ENCODE measurements around the gene C15orf39.

Gene C15orf39

DNA sequence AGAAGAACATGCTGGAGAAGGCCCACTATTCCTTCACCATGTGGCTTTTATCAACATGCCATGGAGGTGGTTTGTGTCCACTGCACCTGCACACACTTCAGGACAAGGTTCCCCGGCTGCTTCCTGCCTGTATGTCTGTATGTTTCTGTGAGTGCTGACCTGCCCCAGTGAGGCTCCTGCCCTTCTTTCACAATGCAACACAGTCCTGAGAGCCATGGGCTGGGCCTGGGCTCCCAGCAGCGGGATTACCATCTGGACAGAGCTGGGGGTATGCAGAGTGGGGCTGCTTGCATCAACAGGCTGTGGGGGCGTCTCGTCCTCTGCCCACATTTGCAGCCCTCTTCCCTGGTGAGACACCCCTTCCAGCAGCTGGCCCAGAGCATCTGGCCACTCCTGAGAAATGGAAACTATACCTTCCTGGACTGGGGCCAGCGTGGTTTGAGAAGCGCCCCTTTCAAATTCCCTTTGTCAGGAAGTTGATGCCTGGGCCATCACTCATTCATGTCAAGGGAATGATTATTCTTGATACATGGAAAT is 29.3 kb upstream of the C15orf39 start:
- DNase-seq: no peak

DNA sequence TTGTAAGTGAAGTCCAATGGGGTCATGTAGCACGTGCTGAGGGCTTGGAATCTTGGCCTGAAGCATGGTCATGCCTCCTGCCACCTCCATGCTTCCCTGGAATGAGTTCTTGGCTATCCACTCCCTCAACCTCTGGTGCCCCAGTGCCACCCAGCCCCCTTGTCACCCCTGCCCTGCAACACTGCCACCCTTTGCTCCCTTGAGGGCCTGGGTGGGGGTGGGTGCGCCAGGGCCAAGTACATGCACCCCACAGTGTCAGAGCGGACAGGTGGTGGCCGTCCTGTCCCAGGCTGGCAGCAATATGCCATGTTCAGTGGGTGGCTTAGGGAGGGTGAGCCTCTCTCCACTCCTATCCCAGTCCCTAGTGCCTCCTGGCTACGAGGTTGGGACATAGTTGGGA is 27.6 kb upstream of the C15orf39 start:
- DNase-seq: no peak

DNA sequence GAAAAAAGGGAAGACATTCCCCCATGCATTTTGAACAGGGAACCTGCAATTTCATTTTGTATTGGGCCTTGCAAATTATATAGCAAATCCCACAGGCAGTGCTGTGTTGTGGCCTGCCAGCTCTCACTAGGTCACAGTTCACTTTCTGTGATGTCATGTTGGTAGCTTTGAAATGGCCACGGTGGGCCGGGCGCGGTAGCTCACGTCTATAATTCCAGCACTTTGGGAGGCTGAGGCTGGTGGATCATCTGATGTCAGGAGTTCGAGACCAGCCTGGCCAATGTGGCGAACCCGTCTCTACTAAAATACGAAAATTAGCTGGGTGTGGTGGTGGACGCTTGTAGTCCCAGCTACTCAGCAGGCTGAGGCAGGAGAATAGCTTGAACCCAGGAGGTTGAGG is 27.0 kb upstream of the C15orf39 start:
- no peak for DNase-seq

DNA sequence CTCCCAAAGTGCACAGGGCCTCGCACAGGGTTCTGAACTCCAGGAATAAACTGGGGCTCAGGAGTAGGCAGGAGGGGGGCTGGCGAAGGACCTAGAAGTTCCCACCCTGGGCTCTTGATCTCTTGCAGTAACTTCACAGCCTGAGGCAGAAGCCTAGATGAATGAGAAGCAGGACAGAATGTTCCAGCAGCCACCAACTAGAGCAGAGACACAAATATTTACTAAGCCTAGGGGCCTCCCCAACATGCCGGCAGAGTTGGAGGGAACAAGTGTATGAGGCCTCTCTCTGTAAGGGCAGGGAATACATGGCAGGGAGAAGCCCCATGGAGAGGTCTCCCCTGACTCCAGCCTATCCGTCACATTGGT is 25.3 kb upstream of the C15orf39 start:
- no peak for DNase-seq

DNA sequence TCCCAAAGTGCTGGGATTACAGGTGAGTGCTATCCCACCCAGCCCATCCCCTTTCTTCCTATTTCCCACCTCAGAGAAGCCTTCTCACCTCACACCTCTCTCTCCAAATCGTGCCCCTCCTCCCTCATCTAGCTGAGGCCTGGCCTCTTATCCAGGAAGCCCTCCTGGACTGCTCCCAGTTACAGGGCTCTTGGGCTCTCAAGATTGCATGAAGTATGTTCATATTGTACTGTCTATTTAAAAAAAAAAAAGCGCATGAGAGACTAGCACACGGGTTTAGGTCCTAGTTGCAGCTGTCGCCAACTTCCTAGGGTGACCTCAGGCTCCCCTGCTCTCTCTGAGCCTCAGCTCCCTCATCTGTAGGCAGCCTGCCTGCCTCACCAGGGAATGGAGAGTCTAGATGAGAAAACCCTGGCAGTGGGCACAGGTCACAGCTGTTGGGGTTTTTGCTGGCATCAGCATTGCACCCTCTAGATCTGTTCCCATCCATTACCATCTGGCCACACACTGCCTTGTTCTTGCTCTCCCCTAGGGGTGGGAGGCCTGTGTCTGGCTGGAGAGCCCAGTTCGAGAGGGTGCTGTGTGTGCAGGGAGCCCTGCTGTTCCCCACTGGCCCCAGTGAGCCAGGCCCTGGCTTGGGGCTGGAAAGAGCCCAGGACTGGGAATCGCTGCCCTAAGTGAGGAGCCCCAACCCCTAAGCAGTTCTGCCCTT is 24.2 kb upstream of the C15orf39 start:
- DNase-seq: no peak

DNA sequence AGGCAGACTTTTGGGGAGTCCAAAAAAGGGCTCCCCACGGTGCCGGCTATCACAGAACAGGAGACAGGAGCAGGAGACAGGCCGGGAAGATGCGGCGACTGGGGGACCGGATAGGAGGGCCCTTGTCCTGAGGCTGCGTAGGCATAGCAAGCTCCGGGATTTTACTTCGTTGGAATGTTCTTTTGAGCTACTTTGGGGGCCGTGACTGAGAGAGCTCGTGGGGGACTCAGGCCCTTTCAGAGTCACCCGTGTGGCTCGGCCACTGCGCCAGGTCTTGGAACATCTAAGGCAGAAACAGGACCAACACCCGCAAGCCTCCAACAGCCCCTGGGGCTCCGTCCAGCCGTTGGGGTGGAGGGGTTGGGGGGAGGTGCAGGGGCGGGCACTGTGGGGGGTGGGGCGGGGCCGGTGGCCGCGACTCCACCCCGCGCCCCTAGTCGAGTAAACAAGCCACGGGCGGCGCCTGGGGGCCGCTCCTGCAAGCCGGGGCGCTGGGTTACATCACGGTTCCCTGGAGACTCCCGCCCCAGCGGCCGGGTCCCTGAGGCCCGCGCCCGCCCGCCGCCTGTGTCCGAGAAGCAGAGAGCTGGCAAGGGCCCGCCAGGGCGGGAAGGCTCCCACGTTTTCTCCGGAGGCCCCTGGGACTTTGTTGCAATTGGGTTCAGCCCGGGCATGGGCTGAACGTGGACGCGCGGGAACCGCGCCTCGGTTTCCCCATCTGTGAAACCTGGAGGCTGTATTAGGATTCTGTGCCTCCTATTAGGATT is 23.3 kb upstream of the C15orf39 start:
- peak in 4 of 14 donors; percentile 12 to 60 (median 30) for DNase-seq

DNA sequence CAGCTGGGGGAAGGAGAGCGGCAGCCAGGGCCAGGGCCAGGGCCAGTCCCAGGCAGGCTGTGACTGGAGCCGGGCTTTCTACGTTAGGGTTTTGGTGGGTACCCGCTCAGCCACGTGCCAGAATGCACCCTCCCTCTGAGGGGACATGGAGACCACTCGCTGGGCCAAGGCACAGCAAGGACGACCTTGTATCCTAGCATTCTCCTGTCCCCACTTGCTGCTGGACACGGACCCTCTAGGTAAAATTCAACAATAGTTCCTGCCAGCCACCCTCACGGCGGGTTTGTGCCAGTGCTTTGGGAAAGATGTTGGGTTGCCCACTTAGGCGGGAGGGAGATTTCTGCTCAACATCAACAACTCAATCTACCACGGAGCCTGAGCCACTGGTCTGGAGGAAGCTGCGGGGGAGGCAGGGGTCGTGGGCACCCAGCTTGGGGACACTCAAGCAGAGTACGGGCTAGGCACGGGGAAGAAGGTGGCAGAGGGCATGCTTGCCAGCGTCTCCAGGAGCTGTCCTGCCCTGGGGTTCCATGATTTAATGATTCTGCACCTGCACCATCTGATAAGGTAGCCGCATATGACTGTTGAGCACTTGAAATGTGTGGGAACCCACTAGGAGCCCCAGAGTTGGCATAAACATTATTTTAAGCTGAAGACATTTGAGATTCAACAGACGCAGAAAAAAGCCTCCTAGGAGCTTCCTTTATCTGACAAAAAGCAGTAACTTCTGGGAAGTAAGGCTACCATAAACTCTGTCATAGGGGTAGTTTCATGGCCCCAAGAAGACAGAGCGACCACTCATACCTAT is 22.5 kb upstream of the C15orf39 start:
- DNase-seq: no peak

DNA sequence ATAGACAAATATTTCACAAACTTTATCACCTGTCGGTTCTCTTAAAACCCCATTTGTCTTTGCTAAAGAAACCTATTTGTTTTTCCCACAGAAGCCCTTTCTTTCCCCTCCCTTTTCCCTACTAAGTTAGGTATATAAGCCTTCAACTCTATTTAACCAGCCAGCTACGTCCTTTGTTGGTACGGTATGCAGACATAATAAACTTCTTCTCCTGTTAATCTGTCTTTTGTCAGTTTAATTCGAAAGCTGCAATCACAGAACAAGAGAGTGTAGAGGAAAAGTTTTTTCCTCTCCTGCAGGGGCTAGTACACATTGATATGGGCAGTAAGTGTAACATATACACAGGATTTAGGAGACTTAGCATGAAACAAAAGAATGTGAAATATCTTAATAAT is 21.9 kb upstream of the C15orf39 start:
- DNase-seq: no peak

DNA sequence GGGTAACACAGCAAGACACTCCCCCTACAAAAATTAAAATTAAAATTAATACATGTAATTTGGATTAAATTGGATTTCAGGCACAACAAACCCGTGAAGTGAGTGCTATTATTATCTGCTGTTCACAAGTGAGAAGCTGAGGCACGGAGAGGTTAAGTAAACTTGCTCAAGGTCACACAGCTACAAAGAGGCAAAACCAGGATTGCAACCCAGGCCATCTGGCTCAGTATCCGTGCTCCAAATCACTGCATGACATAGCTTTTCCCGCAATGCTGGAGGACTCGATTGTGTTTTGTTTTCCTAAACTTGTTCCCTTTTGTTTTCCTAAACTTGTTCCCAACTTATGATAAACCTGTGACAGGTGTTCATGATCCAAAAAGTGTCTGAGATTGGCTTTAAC is 19.9 kb upstream of the C15orf39 start:
- no peak for DNase-seq

DNA sequence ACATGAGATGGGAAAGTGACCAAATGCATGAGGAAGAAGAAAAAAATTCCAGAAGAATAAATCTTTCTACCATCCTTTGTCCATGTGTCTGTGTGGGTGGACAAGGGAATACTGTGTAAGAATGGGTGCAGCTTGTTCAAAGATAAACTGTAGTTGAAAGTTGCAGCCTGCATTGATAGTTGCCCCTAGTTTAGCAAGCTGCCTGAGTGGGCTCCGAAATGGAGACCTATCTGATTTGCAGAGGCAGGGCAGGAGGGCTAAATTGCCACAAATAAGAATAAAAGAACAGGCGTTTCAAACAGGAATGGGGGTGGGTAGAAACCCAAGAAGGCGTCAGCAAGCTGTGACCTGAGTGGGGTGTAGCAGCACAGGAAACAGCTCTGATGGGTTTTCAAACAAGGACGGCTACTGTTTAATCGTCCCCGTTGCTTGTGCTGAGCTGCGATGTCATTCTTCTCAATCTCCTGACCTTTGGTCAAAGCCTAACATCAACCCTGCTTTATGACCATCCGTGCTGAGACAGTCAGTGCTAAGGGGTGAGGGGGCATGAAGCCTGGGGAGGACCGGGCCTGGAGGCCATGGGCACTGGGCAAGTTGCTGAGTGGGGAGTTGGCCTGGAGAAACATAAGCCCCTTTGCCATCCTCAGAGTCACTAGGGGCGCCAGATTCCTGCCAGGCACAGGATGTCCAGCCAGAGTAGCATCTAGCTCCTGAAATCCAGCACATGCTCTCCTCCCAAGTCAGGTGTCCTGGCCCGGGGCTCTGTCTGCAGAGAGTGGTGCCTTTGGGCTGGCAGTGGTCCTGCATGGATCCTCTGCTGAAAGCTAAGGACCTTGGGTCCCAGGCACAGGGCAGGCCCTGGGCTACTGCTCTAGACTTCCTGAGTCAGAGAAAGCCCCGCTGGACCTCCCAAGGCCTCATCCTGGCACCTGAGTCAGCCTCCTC is 19.2 kb upstream of the C15orf39 start:
- peak in 3 of 14 donors; percentile 10 to 17 (median 10) for DNase-seq

DNA sequence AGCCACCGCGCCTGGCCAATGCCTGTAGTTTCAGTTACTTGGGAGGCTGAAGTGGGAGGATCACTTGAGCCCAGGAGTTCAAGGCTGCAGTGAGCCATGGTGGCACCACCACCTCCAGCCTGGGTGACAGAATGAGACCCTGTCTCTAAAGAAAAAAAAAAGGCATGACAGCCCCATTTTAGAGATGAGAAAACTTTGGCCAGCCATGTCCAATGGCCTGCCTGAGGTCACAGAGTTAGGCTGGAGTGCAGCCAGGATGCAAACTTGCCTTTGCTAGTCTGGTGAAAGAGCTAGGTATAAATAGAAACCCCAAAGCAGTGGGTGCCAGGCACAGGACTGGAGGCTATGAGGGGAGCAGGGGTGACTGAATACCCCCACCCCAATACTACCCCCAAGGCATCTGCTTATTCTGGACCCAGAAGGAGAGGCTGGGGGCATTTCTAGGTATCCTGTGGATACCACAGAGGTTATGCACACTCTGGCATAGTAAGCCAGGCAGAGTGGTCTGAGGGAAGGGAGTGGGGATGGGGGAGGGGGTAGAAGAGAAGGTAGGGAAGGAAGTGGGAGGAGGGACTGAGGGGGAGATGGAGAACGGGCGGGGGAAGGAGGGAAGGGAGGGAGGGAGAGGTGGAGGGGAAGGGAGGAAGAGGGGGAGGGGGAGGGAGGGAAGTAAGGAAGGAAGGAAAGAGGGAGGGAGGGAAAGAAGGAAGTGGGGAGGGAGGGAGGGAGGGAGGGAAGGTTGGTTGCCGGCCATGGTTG is 16.2 kb upstream of the C15orf39 start:
- DNase-seq: no peak

DNA sequence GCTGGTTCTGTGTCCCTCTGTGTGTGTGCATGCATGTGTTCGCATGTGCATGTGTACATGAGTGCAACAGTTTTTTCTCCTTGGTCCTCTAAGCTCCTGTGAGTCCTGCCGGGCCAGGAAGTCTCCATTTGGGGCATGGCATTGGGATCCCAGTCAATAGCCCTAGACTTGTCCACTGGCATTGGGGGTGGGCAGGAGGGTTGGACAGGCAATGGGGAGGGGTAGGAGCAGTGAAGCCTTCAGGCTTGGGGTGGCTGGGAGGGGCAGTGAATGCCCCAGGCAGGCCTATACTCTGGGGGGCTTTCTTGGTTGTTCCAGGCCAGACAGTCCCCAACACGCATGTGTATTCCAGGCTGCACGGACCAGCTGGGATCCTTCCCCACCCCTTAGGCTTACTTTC is 15.6 kb upstream of the C15orf39 start:
- no peak for DNase-seq

DNA sequence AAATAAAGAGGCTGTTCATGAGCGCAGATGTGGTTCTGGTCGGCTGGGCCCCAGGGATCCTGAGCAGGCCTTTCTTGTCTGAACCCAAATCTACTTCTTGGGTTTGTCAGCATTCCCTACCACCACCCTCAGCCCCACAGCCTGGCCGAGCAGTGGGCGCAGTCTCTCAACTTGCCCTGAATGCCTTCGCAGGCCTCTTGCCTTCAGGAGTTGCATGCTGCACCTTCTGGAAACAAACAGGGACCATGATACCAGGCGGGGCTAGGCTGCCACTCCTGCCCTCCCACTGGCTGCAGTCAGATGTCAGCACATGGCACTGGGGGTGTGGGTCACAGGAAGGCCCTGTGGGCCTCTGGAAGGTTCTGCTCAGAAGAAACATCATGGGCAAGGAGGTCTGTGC is 13.2 kb upstream of the C15orf39 start:
- DNase-seq: no peak

DNA sequence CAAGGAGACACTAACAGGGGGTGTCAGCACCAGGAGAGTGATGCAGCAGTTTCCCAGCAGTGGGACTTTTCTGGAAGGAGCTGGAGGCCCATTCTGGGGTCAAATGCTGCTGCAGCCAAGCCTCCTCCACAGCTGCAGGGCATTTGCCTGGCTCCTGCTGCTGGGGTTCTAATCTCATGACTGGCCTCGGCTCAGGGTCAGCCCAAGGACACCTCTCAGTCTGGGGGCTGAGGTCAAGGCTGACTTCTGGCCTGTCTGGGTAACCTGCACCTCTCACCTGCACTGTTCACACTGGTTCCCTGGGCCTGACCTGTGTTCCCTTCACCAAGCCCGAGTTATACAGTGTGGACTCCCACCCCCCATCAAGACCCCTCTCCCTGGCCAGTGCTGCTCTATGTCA is 10.4 kb upstream of the C15orf39 start:
- no peak for DNase-seq

DNA sequence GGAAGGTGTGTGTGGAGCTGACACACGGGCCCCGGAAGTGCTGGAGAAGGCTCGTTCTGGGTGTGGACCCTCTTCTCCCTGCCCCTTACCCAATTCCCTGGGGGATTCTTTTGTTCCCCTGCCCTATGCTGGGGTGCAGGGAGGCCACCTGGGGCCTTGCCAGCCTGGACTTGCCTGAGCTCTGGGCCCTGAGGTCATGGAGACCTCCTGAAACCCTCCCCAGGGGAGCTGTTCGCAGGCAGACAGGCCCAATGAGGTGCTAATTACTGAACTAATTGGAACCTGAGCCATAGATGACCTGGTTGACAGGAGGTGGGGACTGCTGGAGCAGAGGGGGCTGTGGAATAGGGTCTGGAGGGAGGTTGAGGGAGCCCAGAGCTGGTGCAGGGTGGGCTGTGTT is 9.4 kb upstream of the C15orf39 start:
- no peak for DNase-seq

DNA sequence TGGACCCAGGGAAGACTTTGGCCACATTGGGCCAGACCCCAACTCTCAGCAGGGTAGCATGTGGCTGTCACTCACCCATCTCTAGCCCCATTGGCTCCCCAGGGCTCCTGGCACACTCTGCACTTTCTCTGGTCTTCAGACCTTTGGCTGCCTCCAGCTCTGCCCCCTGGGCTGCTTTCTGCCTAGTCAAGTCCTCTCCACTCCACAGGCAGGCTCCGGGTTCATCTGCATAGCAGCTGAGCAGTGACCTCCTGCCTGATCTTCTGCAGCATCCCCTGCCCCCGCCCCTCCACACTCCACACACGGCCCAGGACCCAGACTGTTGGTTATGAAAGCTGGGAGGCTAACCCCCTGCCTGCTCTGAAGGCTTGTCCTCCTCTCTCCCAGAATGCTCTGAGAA is 8.4 kb upstream of the C15orf39 start:
- DNase-seq: no peak

DNA sequence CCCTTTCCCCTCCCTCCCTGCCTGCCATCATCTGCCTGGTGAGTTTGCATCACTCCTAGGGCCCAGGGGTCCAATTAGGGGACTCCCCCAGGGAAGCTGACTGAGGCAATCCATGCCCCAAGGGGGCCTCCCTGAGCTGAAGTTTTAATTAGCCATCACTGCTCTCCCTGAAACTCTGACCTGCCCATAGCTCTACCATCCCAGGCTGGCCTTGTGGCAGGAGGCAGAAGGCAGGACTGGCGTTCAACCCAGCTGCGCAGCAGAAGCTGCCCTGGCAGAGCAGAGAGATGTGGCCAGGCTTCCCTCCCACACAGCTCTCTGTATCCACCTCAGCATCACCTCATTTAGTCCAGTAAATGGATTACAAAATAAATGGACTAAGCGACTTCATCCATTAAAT is 7.7 kb upstream of the C15orf39 start:
- no peak for DNase-seq

DNA sequence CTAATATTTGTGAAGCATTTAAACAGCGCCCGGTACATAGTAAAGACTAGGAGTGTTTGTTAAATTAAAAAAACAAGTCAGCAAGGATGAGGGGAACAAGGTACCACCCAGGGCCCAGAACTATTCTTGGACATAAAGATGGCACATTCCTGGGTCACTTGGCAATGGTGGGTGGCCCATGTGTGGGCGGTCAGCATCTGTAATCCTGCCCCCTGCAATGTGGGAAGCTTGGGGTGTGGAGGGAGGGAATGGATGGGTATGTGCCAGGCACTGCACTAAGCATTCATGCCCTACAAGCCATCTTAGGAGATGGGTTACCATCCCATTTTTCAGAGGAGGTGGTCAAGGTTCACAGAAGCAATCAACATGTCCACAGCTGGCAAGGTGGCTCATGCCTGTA is 7.3 kb upstream of the C15orf39 start:
- DNase-seq: no peak

DNA sequence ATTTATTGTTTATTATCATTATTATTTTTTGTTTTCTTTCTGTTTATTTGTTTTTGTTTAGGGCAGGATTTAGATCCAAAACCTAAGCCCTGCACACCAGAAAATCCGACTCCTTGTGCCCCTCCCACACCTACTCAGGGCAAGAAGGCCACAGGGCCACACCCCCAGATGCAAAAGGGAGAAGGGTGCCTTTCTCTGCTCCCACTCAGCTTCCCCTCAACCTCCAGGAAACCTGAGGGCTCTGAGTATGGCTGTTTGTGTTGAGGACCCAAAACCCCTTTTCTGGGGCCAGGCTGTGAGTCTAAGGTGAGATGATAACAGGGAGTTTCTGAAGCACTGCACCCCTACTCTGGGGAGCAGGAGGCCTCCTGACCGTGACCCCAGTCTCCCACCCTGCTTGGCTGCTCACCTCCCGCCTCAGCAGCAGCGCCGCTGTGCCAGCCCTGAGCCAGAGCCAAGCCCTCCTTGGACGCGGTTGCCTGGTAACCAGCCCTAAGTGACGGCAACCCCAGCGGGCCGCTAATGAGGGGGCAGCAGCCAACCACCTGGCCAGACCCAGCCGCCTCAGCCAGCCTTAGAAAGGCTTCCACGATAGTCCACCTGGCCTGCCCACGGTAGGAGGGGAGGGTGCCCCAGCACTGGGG is 6.4 kb upstream of the C15orf39 start:
- DNase-seq: peak in 8 of 14 donors; percentile 17 to 72 (median 26)

DNA sequence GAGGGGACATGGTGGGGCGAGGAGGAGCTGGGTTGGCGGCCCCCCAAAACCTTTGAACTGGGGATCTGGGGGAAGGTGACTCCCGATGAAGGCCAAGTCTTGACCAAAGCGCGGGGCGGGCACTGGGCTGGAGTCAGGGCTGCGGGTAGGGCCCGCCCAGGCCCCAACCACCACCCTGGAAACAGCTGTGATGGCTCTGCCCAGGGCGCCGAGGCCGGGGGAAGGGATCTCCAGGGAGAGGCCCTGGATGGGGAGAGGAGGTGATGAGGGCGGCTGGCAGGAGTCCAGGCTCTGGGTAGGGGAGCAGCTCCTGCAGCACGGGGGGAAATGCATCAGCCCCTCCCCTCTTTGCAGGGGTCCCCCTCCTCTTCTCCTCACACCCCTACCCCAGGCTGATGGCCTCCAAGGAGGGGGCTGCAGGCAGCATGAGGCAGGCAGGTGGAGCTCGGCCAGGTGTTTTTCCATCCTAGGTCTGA is 5.9 kb upstream of the C15orf39 start:
- no peak for DNase-seq

Measured in C1 segment of cervical spinal cord (tissue), 14 donors.